Liver (tissue), 3 donors: ENCODE results near the gene TNS3.

Experiments
- HNF4A ChIP-seq, 2 donors: conservative IDR thresholded peaks; 2 replicates each; pipeline ENCODE4 v1.6.1; 2016; ENCODE audit warnings: antibody characterized with exemption in 2 of 2, mild to moderate bottlenecking in 2 of 2
- HNF4G ChIP-seq: IDR thresholded peaks from 2 replicates; pipeline ENCODE4 v1.6.1; 2016; ENCODE audit warnings: antibody characterized with exemption
- REST ChIP-seq: IDR thresholded peaks from 2 replicates; pipeline ENCODE4 v1.6.1; 2016; ENCODE audit warnings: antibody characterized with exemption, mild to moderate bottlenecking
- TAF1 ChIP-seq: conservative IDR thresholded peaks from 2 replicates; pipeline ENCODE4 v1.6.1; 2016; ENCODE audit warnings: antibody characterized with exemption, mild to moderate bottlenecking
- YY1 ChIP-seq: IDR thresholded peaks from 2 replicates; pipeline ENCODE4 v1.6.1; 2016; ENCODE audit warnings: antibody characterized with exemption, mild to moderate bottlenecking
- TF ChIP-seq, protein P1 (sequence below): fragments of 150-350 bp; IDR thresholded peaks from 2 replicates; pipeline ENCODE4 v1.5.1; 2017; ENCODE audit warnings: improper control_type of control experiment, low read depth, low read length; ENCODE audit not compliant: missing input control
- TF ChIP-seq, protein P2 (sequence below): IDR thresholded peaks from 2 replicates; pipeline ENCODE4 v1.6.1; 2016; ENCODE audit warnings: antibody characterized with exemption
- donor health status: healthy.
- donor health status: healthy.

DNA sequence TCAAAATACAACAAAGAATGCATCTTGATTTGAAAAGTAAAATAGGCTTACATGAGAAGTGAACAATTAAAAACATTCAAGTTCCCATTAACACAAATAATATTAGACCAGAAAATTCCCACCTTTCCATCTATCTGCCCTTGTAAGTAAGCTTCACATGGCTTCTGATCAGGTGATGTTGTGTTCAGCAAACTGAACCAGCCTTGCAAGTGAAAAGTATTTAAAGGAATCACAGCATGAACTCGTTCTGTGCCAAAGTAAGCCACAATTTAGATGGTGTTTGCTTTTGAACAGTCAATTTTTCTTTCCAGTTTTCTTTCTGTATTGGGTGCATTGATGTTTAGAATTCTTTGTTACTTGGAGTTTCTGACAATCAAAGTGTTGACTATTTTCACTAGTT is 347.9 kb downstream of the TNS3 start:
- no peak for TF ChIP-seq YY1
- TF ChIP-seq, protein P1, sequence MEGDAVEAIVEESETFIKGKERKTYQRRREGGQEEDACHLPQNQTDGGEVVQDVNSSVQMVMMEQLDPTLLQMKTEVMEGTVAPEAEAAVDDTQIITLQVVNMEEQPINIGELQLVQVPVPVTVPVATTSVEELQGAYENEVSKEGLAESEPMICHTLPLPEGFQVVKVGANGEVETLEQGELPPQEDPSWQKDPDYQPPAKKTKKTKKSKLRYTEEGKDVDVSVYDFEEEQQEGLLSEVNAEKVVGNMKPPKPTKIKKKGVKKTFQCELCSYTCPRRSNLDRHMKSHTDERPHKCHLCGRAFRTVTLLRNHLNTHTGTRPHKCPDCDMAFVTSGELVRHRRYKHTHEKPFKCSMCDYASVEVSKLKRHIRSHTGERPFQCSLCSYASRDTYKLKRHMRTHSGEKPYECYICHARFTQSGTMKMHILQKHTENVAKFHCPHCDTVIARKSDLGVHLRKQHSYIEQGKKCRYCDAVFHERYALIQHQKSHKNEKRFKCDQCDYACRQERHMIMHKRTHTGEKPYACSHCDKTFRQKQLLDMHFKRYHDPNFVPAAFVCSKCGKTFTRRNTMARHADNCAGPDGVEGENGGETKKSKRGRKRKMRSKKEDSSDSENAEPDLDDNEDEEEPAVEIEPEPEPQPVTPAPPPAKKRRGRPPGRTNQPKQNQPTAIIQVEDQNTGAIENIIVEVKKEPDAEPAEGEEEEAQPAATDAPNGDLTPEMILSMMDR, result no peak
- no peak for TF ChIP-seq REST
- TF ChIP-seq, protein P2, sequence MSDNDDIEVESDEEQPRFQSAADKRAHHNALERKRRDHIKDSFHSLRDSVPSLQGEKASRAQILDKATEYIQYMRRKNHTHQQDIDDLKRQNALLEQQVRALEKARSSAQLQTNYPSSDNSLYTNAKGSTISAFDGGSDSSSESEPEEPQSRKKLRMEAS, result no peak
- no peak for TF ChIP-seq HNF4G
- TF ChIP-seq TAF1, result no peak
- no peak for TF ChIP-seq HNF4A (conservative IDR thresholded peaks at IDR 0.05)
